ENCODE data around the gene SHB. TPM values are rescaled to one million over a fixed set of nuclear protein-coding genes. Genes with fewer than 3 reads are reported as not detected.
"Not testable (repeated sequence)": the region's sequence is repeated elsewhere in the genome, so short reads cannot be mapped to it uniquely, and the experiment has no call there.

SHB gene
- total RNA-seq, 4 donors from 2014 or later: 18.4 to 27.5 (median 22.0) TPM

GRCh38 chr9:37914701-37915358 is 154.2 kb downstream of the SHB start:
- Histone ChIP-seq H3K27me3 (no peaks in the 10 kb centered on the region), H3K27ac (no peak overlapping the region), H3K36me3 (no peaks in the 10 kb centered on the region), H3K4me3 (replicated peaks in 1 of 3) (no peak overlapping the region), H3K9me3 (no peaks in the 10 kb centered on the region), H3K4me1 (peaks cover 16 to 17% of the 10 kb centered on the region in 2 donors)
- intact Hi-C loops (cut with DNase I): loop anchor here (5.0 kb wide), 2 partner anchors 177 to 242 kb away; no protein-coding TSS in a partner anchor
- no peak for DNase-seq
- TF ChIP-seq POLR2A (IDR thresholded peaks at IDR 0.05): no peak
- no peak for TF ChIP-seq CTCF (IDR thresholded peaks at IDR 0.05)
- 91 to 94% methylated on average over 11 of the region's 11 CpGs for WGBS, 2 donors

DNA sequence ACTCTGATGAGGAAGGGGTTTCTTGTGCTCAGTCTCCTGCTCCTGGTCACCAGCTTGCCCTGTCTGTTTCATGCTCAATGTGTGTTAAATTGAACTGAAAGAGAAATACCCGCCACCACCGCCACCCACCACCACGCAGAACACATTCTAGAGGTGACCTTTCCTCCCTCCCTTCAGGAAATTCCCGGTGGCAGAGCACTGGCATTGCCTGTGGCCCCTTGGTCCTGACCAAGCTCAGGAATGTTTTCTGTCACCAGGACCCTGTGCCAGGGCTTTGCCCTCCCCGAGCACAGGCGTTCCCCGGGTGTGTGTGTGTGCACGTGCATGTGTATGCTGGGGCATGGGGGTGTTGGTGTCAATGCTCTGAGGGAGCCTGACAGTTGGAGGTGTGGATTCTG is 154.9 kb downstream of the SHB start:
- Histone ChIP-seq H3K27me3 (no peaks in the 10 kb centered on the region), H3K36me3 (no peaks in the 10 kb centered on the region), H3K4me1 (peaks cover 16 to 17% of the 10 kb centered on the region in 2 donors), H3K27ac (no peak overlapping the region), H3K9me3 (no peaks in the 10 kb centered on the region), H3K4me3 (replicated peaks in 1 of 3) (no peak overlapping the region)
- no peak for TF ChIP-seq POLR2A (IDR thresholded peaks at IDR 0.05)
- TF ChIP-seq CTCF (IDR thresholded peaks at IDR 0.05): no peak
- whole genome bisulfite sequencing, 2 donors: 81 to 92% methylated on average over 8 of the region's 8 CpGs
- DNase-seq: no peak
- intact Hi-C loops (cut with DNase I): loop anchor here (5.0 kb wide), 1 partner anchor 243 kb away; no protein-coding TSS in a partner anchor

- peak; percentile 70 to 72 for DNase-seq
- intact Hi-C loops (cut with DNase I): loop anchor here (5.0 kb wide), 1 partner anchor 244 kb away; no protein-coding TSS in a partner anchor
- 50 to 53% methylated on average over 8 to 9 of the region's 11 CpGs for WGBS, 2 donors
- TF ChIP-seq POLR2A (IDR thresholded peaks at IDR 0.05) (no peak), CTCF (IDR thresholded peaks at IDR 0.05) (peak; percentile 93 to 99 (median 97))
- no peak overlapping the region for H3K27ac ChIP-seq
- no peaks in the 10 kb centered on the region for H3K36me3 ChIP-seq
- H3K9me3 ChIP-seq: no peaks in the 10 kb centered on the region
- no peak overlapping the region for H3K4me3 ChIP-seq (replicated peaks in 1 of 3)
- H3K4me1 ChIP-seq: peaks cover 16 to 17% of the 10 kb centered on the region in 2 donors
- H3K27me3 ChIP-seq: no peaks in the 10 kb centered on the region
Measured at GRCh38 chr9:37913480-37914153, 155.4 kb downstream of the SHB start.

DNA sequence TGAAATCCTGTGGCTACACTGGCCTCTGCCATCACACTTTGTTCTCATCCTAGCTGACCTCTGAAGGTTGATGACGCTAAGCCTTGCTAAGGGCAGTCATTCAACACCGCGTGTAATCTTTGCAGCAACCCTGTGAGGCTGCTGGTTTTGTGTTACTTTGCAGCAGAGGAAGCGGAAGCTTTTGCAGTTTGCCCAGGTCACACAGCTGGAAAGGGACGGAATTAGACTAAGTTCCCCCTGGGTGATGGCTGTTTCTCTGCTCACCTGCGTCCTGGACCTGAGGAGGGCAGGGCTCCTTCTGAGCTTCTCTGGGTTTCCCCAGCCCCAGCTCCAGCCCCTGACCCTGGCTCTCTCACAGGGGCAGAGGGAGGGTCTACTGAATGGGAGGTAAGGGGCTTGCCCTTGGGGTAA is 157.8 kb downstream of the SHB start:
- no peak overlapping the region for H3K27ac ChIP-seq
- no peak for TF ChIP-seq POLR2A (IDR thresholded peaks at IDR 0.05)
- no peak for TF ChIP-seq CTCF (IDR thresholded peaks at IDR 0.05)
- intact Hi-C loops (cut with DNase I): loop anchor here (5.0 kb wide), 1 partner anchor 246 kb away; no protein-coding TSS in a partner anchor
- H3K27me3 ChIP-seq: no peaks in the 10 kb centered on the region
- no peaks in the 10 kb centered on the region for H3K9me3 ChIP-seq
- H3K4me3 ChIP-seq (replicated peaks in 1 of 3): no peak overlapping the region
- 58 to 75% methylated on average over 5 to 6 of the region's 6 CpGs for whole genome bisulfite sequencing, 2 donors
- peaks cover 4 to 6% of the 10 kb centered on the region in 2 donors for H3K4me1 ChIP-seq
- no peak for DNase-seq
- H3K36me3 ChIP-seq: no peaks in the 10 kb centered on the region

GRCh38 chr9:37910271-37910670 is 158.8 kb downstream of the SHB start:
- Histone ChIP-seq H3K4me3 (replicated peaks in 1 of 3) (no peak overlapping the region), H3K27ac (no peak overlapping the region), H3K27me3 (no peaks in the 10 kb centered on the region), H3K36me3 (no peaks in the 10 kb centered on the region), H3K4me1 (peaks cover 2 to 5% of the 10 kb centered on the region in 2 donors), H3K9me3 (no peaks in the 10 kb centered on the region)
- intact Hi-C loops (cut with DNase I): loop anchor here (5.0 kb wide), 1 partner anchor 247 kb away; no protein-coding TSS in a partner anchor
- WGBS, 2 donors: 92 to 94% methylated on average over 4 of the region's 4 CpGs
- no peak for TF ChIP-seq CTCF (IDR thresholded peaks at IDR 0.05)
- TF ChIP-seq POLR2A (IDR thresholded peaks at IDR 0.05): no peak
- no peak for DNase-seq

- H3K27me3 ChIP-seq; DNase-seq; H3K27ac ChIP-seq; H3K36me3 ChIP-seq; H3K9me3 ChIP-seq; H3K4me3 ChIP-seq (replicated peaks in 1 of 3); H3K4me1 ChIP-seq: not testable (repeated sequence)
- intact Hi-C loops (cut with DNase I): loop anchor here (5.0 kb wide), 1 partner anchor 247 kb away; no protein-coding TSS in a partner anchor
- WGBS, 2 donors: 66 to 71% methylated on average over 5 of the region's 5 CpGs
Measured at GRCh38 chr9:37909836-37910235, 159.2 kb downstream of the SHB start.

Measured in thyroid gland (tissue), 4 donors.